GM20000 (cell line): ENCODE measurements around the gene BFSP1.

Source experiments
- DNase-seq: peaks from one replicate; pipeline ENCODE4 v3.0.0; 2012; ENCODE audit warnings: low spot score
- TF ChIP-seq, protein P1 (sequence below): IDR thresholded peaks from 2 replicates; pipeline ENCODE4 v1.5.1; 2012; ENCODE audit warnings: mild to moderate bottlenecking, control low read depth; ENCODE audit errors: extremely low read depth, missing control alignments

BFSP1 gene

DNA sequence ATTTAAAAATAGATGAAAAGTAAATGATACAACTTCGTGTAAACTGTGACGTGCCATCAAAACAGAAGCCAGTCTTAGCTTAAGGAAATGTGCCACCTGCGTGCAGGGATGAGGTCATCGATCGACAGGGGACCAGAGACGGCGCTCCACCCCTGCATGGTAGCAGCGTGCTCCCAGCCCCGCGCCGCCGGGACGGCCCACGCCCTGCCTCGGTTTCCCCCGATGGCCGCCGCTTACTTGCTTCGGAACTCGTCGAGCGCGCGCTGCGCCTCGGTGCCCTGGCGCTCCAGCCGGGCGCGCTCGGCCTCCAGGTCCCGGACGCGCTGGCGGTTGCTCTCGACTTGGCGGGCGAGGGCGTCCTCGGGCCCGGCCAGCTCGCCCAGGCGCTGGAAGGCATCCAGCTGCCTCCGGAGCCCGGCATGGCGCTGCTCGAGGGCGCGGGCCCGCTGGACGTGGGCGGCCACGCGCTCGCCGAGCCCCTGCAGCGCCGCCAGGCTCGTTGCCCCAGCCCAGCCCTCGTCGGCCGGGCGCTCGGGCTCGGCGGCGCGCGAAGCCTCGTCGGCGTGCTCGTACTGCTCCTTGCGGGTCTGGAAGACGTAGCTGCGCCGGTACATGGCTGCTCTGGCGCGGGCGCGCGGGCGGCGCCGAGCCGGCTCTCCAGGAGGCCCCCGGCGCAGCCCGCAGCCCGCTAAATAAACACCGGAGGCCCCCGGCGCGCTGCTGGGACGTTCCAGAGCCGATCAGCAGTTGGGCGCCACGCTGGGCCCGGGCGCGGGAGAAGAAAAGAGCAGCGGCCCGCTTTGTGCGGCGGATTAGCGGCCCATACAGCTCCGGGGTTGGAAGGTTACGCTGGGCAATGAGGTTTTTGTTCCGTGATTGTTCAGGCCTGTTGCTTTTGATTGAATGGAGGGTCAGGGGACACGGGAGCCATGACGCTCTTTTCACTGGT, at the start of gene BFSP1:
Gene BFSP1, minus strand, starts transcription at position 664 of the 949 bp plus-strand sequence. Its CDS starts 50 bp downstream, at position 614.
- TF ChIP-seq, protein P1, sequence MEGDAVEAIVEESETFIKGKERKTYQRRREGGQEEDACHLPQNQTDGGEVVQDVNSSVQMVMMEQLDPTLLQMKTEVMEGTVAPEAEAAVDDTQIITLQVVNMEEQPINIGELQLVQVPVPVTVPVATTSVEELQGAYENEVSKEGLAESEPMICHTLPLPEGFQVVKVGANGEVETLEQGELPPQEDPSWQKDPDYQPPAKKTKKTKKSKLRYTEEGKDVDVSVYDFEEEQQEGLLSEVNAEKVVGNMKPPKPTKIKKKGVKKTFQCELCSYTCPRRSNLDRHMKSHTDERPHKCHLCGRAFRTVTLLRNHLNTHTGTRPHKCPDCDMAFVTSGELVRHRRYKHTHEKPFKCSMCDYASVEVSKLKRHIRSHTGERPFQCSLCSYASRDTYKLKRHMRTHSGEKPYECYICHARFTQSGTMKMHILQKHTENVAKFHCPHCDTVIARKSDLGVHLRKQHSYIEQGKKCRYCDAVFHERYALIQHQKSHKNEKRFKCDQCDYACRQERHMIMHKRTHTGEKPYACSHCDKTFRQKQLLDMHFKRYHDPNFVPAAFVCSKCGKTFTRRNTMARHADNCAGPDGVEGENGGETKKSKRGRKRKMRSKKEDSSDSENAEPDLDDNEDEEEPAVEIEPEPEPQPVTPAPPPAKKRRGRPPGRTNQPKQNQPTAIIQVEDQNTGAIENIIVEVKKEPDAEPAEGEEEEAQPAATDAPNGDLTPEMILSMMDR, result no peak

DNA sequence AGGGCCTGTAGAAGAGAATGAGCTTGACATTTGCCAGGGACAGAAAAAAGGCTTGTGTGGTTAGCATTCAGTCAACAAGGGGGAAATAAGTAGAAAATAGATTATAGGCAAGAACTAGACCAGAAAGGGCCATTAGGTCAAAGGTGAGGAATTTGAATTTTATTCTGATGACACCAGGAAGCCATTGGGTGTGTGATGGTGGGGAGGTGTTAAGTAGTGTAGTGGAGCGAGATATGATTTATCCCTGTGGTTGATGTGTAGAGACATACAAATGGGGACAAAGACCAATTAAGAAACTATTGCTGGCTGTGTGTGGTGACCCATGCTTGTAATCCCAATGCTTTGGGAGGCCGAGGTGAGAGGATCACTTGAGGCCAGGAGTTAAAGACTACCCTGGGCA, 49.7 kb upstream of the BFSP1 start:
- no peak for DNase-seq
- TF ChIP-seq, protein P1, result no peak

More for the DNA sequence above, at the start of gene BFSP1:
- DNase-seq, result peak; percentile 60

DNA sequence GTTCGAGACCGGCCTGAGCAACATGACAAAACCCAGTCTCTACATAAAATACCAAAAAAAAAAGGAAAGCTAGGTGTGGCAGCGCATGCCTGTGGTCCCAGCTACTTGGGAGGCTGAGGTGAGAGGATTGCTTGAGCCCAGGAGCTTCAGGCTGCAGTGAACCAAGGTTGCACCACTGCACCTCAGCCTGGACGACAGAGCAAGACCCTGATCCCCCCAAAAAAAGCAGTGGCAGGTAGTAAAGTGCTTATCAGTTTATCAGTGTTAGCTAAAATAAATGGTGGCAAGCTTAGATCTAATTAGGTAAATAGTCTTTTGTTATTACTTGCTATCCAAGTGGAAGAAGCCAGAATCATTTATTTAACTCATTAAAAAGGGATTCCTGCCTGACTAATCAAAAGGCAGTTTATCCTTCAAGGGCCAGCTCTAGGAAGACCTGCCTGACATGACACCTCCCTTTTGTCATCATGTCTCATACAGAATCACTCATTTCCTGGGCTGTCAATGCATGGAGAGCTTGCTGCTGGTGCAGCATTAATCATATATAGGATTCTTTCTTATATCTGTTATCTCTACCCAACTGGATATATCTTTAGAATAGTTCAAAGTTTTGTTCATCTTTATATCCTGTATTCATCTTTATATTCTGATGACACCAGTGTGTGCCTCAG, 48.3 kb upstream of the BFSP1 start:
- TF ChIP-seq, protein P1, result no peak
- no peak for DNase-seq

DNA sequence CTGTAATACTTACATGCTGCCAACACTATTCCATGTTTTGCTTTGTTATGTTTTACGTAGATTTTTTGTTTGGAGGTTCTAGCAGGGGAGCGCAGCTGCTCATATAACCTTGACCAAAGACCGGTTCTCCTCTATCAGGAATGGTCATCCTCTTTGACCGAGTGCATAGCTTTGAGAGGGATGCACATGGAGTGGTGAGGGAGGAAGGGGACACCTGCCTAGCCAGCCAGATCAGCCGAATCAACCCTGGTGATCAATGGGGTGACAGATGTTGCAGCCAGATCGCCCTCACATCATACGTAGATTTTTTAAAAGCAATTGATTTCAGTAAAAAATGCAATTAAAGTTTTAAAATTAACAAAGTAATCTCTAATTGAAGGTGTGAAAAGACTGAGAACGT, 45.0 kb upstream of the BFSP1 start:
- DNase-seq, result no peak
- TF ChIP-seq, protein P1, result no peak

DNA sequence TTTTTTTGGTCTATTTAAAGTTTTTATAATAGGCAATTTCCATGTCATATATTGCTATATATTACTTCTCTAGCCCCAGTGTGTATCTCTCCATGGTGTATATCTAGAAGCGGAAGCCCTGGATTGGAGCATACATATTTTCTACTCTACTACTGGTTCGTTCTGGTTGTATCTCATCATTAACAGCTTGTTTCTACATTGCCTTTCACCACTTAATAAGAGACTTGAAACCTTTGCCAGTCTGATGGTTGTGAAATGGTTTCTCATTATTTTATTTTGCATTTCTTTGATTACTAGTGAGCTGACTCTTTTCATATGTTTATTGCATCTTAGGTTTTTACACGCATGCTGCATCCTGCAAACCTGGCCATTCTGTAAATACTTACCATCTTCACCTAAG, 42.3 kb upstream of the BFSP1 start:
- TF ChIP-seq, protein P1, result no peak
- DNase-seq, result no peak

DNA sequence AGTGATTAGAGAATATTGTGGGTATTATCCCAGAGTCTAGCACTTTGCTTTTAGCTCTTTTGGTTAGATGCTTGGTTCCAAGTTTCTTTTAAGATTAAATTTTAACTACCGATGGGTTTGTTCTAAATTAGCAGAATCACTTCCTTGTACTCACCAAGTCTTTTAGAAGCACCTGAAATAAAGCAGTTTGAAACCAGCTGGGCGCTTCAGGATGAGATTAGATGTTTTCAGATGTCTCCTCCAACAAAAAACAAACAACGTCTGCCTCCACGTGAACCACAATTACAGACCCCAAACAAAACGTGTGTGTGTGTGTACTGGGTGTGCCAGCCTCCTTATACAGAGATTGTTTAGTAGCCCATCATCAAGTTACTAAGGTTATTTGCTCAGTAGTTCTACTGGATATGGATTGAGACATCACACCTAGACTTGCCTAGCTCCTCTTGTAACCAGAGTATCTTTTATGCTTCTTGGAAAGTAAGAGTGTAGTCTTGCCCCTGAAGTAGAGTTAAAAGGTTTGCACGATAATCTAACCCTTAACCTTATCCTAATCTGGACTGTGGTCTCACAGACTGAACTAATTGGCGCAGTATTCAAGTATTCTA, 41.0 kb upstream of the BFSP1 start:
- TF ChIP-seq, protein P1, result no peak
- DNase-seq, result no peak

DNA sequence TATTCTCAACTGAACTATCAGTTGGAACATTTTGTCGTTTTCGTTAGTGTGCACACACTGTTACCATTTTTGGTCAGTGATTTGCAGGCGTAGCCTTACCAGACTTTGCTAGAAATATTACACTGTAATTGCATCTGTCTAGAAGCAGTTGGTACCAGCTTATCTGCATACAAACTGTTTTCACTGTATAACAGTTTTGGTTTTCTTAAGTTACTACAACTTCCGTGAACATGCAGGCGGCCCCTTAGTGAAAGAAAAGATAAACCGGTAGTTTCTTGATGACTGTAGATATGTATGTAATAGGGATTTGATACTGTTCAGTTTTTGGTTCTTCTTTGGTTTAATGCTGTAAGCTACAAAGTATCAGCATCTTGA, 40.0 kb upstream of the BFSP1 start:
- TF ChIP-seq, protein P1, result no peak
- peak; percentile 69 for DNase-seq
